GM18951 (cell line): ENCODE data around the gene C1orf53.

ENCODE experiments used
- POLR2A ChIP-seq: IDR thresholded peaks from 4 replicates; pipeline ENCODE4 v1.6.1; 2011; ENCODE audit warnings: mild to moderate bottlenecking; ENCODE audit not compliant: insufficient read length, insufficient read depth; ENCODE audit errors: extremely low read depth
- in situ Hi-C: fragments of 300-500 bp; cut with MboI; formaldehyde crosslinking; loops from one replicate; pipeline ENCODE4 v1.12.0; 2022; ENCODE audit warnings: low sequenced_read_pairs, mixed read lengths, inconsistent platforms; ENCODE audit not compliant: unreplicated experiment

C1orf53 gene

GRCh38 chr1:197892684-197893083 lies 9.7 kb upstream of the C1orf53 start:
- TF ChIP-seq POLR2A, result no peak
- in situ Hi-C loops, result no loop called here

DNA sequence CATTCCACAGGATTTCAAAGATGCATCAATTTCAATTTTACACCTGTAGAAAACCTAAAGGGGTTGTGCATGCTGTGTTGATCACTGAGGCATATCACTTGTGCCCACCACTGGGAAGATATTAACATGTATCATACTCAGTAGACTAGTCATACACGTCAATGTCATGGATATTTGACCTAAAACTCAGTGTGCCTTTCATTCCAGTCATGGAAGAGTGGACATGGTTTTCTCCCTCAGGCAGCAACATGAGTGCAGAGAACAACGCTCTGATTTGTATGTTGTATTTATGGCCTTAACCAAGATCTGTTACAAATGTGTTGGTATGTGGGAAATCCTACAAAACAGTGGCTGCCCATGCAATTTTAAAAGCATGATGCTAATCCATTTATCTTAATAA lies 6.1 kb upstream of the C1orf53 start:
- no peak for TF ChIP-seq POLR2A
- in situ Hi-C loops, result no loop called here

DNA sequence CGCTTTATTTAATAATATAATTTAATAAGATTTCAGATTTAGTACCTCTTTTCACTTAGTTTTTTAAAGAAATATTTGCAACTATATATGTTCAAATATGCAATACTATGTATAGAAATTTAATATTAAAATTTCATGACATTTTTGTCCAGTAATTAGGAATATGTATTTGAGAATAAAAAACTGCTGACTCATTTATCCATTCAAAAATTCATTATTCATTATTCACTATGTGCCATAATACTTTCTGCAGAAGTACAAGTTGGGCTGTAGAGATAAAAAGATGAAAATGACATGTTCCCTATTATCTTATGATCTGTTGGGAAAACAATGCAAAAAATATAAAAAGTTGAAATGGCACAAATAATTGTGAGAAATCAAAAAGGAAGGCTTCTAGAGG lies 3.4 kb upstream of the C1orf53 start:
- in situ Hi-C loops, result no loop called here
- TF ChIP-seq POLR2A, result no peak

DNA sequence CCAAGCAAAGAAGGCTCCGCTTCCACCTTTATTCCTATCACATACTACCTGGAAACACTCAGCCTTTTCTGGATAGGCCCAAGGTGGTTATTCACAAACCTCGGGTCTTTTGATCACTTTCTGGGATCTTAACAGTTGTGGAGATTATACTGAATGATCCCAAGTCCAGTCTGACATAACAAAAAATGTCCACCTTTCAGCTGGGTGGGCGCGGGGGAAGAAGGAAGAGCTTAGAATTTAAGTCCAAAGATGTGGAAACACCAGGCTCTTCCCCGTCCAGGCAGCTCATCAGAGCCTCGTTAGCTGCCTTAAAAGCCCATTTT lies 338 bp upstream of the C1orf53 start:
- TF ChIP-seq POLR2A, result no peak
- in situ Hi-C loops, result no loop called here

GRCh38 chr1:197903196-197903514 lies 725 bp downstream of the C1orf53 start:
- in situ Hi-C loops, result no loop called here
- TF ChIP-seq POLR2A, result no peak

DNA sequence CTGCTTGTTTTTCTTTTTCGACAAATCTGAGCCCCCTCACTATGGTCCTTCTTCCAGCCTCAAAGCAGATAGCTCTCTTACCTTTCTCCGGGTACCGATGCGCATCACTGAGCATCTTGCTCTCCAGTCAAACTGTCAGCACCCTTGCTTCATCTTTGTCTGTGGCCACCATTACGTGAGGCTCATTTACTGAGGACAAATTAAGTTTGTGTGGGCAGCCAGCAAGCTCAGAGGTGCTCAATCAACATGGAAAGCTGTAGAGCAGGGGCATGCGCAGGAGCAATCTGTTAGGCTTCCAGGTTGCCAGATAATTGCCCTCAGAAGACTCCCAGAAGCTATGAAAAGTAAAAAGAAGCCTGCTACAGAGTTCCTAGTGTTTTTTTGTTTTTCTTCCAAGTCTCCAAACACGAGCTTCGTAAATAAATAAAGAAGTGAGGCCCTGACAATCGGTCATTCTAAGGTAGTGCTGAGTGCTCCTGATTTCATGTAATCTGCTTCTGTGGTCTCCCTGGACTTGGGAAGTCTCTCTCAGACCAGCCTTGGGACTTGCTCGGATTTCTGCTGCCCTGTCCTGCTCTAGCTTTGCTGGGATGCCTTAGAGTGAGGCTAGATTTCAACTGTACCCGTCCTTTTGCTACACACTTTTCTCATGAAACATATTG lies 1.8 kb downstream of the C1orf53 start:
- in situ Hi-C loops, result no loop called here
- no peak for TF ChIP-seq POLR2A

- TF ChIP-seq POLR2A, result no peak
- in situ Hi-C loops, result no loop called here
Observed at GRCh38 chr1:197905699-197906351, 3.4 kb downstream of the C1orf53 start.

DNA sequence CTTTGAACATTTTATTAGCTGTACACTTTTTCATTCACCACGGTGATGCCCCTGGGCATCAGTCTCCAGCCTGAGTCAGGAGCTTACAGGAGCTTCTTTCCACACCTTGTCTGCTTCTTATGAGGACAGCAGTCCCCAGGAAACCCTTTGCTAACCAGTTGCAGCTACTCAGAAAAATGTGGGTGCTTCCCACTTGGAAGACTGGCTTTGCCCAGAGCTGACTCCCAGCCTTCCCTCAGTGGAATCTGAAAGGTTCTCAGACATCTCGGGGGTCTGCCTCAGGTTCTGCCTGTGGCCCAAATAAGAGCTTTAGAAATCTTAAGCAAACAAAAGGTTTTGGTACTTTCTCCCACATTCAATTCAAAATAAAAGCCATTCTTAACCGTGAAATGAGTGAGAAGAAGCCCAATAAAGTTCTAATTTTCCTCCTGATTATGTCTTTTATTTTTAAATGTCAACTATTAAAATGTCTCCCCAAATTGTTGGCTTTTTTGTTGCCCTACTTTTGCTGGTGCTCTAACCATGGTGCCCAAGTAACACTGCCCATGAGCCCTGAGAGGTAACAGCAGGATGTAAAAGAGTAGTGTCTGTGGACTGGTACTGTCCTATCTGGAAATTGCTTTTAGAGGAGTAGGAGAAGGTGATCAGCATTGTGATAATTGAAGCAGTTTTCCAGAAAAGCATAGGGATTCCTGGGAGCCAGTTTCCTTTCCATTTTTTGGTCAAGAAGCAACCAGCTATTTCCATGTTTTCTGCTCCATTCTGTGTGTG lies 5.6 kb downstream of the C1orf53 start:
- in situ Hi-C loops, result no loop called here

GRCh38 chr1:197908716-197909220 lies 6.3 kb downstream of the C1orf53 start:
- no peak for TF ChIP-seq POLR2A
- in situ Hi-C loops, result no loop called here

More for the DNA sequence above, 5.6 kb downstream of the C1orf53 start:
- TF ChIP-seq POLR2A, result no peak

GRCh38 chr1:197909384-197909783 lies 7.0 kb downstream of the C1orf53 start:
- no peak for TF ChIP-seq POLR2A
- in situ Hi-C loops, result no loop called here

DNA sequence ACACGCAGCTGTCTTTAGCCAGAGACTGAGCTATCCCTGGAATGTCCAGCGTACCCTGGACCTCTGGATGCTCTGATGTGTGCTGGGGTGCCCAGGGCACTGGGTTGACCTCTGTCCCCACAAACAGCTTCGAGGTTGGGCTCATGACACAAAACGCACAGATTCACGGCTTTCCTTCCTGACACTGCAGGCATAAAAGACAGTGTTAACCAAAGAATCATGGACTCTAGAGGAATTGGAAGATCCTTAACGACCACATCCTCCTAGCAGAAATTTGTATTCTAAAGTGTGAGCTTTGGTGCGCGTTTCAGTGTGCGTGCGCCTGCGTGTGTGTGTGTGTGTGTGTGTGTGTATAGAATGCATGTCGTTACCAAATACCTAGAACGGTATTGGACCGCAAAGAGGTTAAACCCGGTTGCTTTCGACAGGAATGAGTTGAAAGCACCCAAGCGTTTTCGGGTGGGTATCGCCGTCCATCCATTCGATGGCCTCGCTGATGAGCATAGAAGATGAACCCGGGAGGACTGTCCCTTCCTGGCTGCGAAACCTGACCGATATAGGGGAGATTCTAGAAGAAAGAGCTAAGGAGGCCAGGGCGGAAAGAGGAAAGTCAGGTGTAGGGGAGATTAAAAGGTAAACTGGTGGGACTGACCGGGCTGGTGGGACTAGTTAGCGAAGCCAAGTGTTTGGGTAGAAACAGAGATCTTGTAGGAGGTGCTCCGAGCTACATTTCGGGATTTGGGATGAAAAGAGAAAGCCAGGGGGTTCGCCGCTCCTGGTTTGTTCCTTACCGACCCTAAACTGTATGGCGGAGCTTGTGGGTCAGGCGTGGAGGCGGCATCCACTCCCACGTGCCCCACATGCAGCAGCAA lies 7.9 kb downstream of the C1orf53 start:
- no peak for TF ChIP-seq POLR2A
- in situ Hi-C loops, result no loop called here

GRCh38 chr1:197911111-197911856 lies 8.9 kb downstream of the C1orf53 start:
- no peak for TF ChIP-seq POLR2A
- in situ Hi-C loops, result no loop called here

DNA sequence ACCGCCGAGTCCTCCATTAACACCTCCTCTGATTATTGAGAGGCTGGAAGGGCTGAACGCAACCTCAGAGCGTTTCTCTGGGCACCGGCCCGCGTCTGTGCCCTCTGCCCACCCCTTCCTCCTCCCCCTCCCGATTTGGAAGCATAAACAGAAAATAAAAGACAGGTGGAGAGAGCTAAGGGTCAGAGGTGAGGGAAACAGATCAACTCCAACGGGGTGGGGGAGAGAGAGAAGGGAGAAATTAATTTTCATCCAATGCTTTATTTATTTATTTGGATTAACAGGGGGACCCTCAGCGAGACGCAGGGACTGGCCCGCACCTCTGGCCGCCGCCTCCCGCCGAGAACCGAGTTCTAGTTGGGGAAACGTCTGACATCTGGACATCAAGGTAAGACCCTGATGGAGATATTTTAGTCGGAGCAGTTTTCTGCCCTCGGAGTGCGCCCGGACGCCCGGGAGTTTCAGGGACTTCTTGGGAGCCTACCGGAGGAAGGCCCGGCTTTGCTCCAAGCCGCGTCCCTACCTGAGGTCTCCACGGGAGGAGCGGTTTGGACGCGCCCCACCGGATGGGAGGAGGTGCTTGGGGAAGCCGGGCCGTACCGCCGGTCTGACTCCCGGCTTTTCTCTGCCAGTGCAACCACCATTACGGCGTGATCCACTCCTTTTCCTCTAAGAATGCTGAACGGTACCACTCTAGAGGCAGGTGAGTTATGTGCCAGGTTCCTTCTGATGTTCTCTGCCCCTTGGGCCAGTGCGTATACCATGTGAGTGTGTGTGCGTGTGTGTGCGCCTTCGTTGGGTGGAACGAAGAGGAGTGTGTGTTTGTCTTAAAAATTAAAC lies 9.6 kb downstream of the C1orf53 start:
- no peak for TF ChIP-seq POLR2A

More for the DNA sequence above, 9.6 kb downstream of the C1orf53 start:
- in situ Hi-C loops, result no loop called here
